Chondrocyte (in vitro differentiated cells): ENCODE results near the gene ARHGAP26. TPM values are rescaled to one million over a fixed set of nuclear protein-coding genes. Genes with fewer than 3 reads are reported as not detected.

Source experiments
- DNase-seq: peaks from one replicate; pipeline ENCODE4 v3.0.0; 2021; ENCODE audit warnings: mixed read lengths, low spot score
- H3K27ac Mint-ChIP-seq: one replicate; pipeline ENCODE4 v1.8.0; 2021; ENCODE audit warnings: mild to moderate bottlenecking, moderate library complexity, mixed read lengths; ENCODE audit not compliant: unreplicated experiment
- H3K27me3 Mint-ChIP-seq: 2 replicates; pipeline ENCODE4 v1.8.0; 2021; ENCODE audit warnings: low read depth, mixed read lengths
- H3K36me3 Mint-ChIP-seq: 2 replicates; pipeline ENCODE4 v1.8.0; 2021; ENCODE audit warnings: low read depth, mixed read lengths
- H3K4me1 Mint-ChIP-seq: 2 replicates; pipeline ENCODE4 v1.8.0; 2021; ENCODE audit warnings: low read depth, mild to moderate bottlenecking, mixed read lengths
- H3K4me3 Mint-ChIP-seq: one replicate; pipeline ENCODE4 v1.8.0; 2021; ENCODE audit warnings: mild to moderate bottlenecking, moderate library complexity, mixed read lengths; ENCODE audit not compliant: unreplicated experiment
- H3K9me3 Mint-ChIP-seq: 2 replicates; pipeline ENCODE4 v1.8.0; 2021; ENCODE audit warnings: low read depth, mixed read lengths
- CTCF ChIP-seq: fragments of 200-600 bp; sonication (generic); IDR thresholded peaks from 2 replicates; pipeline ENCODE4 v1.5.0; 2021; ENCODE audit warnings: antibody characterized with exemption, mild to moderate bottlenecking, moderate library complexity
- total RNA-seq: library from RNA; stranded (reverse); gene quantifications from 3 replicates; pipeline ENCODE4 v1.2.1, GENCODE V29; 2021

ARHGAP26 gene
- total RNA-seq, 1 donor from 2014 or later: 16.4 TPM

GRCh38 chr5:142977363-142978051 is 207.3 kb downstream of the ARHGAP26 start:
- H3K4me1 Mint-ChIP-seq: peaks cover 65% of the 10 kb centered on the region
- peak overlapping the region; percentile 69 for H3K27ac Mint-ChIP-seq
- TF ChIP-seq CTCF: no peak
- no peaks in the 10 kb centered on the region for H3K36me3 Mint-ChIP-seq
- H3K4me3 Mint-ChIP-seq: no peak overlapping the region
- DNase-seq: no peak
- no peaks in the 10 kb centered on the region for H3K9me3 Mint-ChIP-seq
- no peaks in the 10 kb centered on the region for H3K27me3 Mint-ChIP-seq

GRCh38 chr5:142978252-142978651 is 208.1 kb downstream of the ARHGAP26 start:
- Mint-ChIP-seq H3K4me1 (peaks cover 68% of the 10 kb centered on the region), H3K36me3 (no peaks in the 10 kb centered on the region), H3K4me3 (no peak overlapping the region), H3K9me3 (no peaks in the 10 kb centered on the region), H3K27me3 (no peaks in the 10 kb centered on the region), H3K27ac (peak overlapping the region; percentile 69)
- TF ChIP-seq CTCF: no peak
- no peak for DNase-seq

- no peak for TF ChIP-seq CTCF
- peaks cover 64% of the 10 kb centered on the region for H3K4me1 Mint-ChIP-seq
- no peaks in the 10 kb centered on the region for H3K9me3 Mint-ChIP-seq
- H3K4me3 Mint-ChIP-seq: no peak overlapping the region
- no peak for DNase-seq
- no peak overlapping the region for H3K27ac Mint-ChIP-seq
- no peaks in the 10 kb centered on the region for H3K27me3 Mint-ChIP-seq
- H3K36me3 Mint-ChIP-seq: no peaks in the 10 kb centered on the region
Observed at GRCh38 chr5:142978726-142979125, 208.5 kb downstream of the ARHGAP26 start.

- no peaks in the 10 kb centered on the region for H3K9me3 Mint-ChIP-seq
- peaks cover 54% of the 10 kb centered on the region for H3K4me1 Mint-ChIP-seq
- TF ChIP-seq CTCF: no peak
- DNase-seq: no peak
- no peaks in the 10 kb centered on the region for H3K27me3 Mint-ChIP-seq
- no peak overlapping the region for H3K4me3 Mint-ChIP-seq
- H3K27ac Mint-ChIP-seq: no peak overlapping the region
- no peaks in the 10 kb centered on the region for H3K36me3 Mint-ChIP-seq
Observed at GRCh38 chr5:142979636-142980035, 209.5 kb downstream of the ARHGAP26 start.

GRCh38 chr5:142981475-142981874 is 211.3 kb downstream of the ARHGAP26 start:
- DNase-seq: no peak
- Mint-ChIP-seq H3K36me3 (peaks cover 1% of the 10 kb centered on the region), H3K4me3 (no peak overlapping the region), H3K9me3 (no peaks in the 10 kb centered on the region), H3K4me1 (peaks cover 49% of the 10 kb centered on the region), H3K27ac (no peak overlapping the region), H3K27me3 (no peaks in the 10 kb centered on the region)
- TF ChIP-seq CTCF: no peak
